CD4-positive, alpha-beta memory T cell (primary cell): Measurements from ENCODE around the gene C3orf52. TPM values are rescaled to one million over a fixed set of nuclear protein-coding genes. Genes with fewer than 3 reads are reported as not detected.
"Not testable (repeated sequence)": the region's sequence is repeated elsewhere in the genome, so short reads cannot be mapped to it uniquely, and the experiment has no call there.

Experiments
- CTCF ChIA-PET: fragments of 350-600 bp; sonication (Branson Sonifier 250); formaldehyde crosslinking; loops from one replicate; lab custom pipeline; 2021; ENCODE audit warnings: inconsistent platforms; ENCODE audit not compliant: partially characterized antibody; lab: Charles Lee
- POLR2A ChIA-PET: fragments of 350-600 bp; sonication (Branson Sonifier 250); formaldehyde crosslinking; loops from one replicate; lab custom pipeline; 2021; ENCODE audit not compliant: partially characterized antibody; lab: Charles Lee
- DNase-seq, 5 donors: peaks; one replicate each; pipeline versions ENCODE4 v3.0.0 to v3.0.0-alpha.2; 2020 to 2022; ENCODE audit warnings: mixed read lengths in 1 of 5
- H3K27ac ChIP-seq: one replicate; pipeline ENCODE4 v1.7.0; 2013; ENCODE audit warnings: low read depth, low read length
- H3K27me3 ChIP-seq: 2 replicates; pipeline ENCODE4 v1.7.0; 2013; ENCODE audit warnings: mild to moderate bottlenecking, low read length, moderate library complexity; ENCODE audit not compliant: insufficient read depth
- H3K36me3 ChIP-seq: 2 replicates; pipeline ENCODE4 v1.7.0; 2013; ENCODE audit warnings: mild to moderate bottlenecking, low read length, moderate library complexity; ENCODE audit not compliant: insufficient read depth
- H3K4me1 ChIP-seq: 2 replicates; pipeline ENCODE4 v1.7.0; 2013; ENCODE audit warnings: mild to moderate bottlenecking, low read length, moderate library complexity; ENCODE audit not compliant: insufficient read depth
- H3K4me3 ChIP-seq, 2 donors: one replicate each; pipeline ENCODE4 v1.7.0; 2013; ENCODE audit warnings: low read length in 2 of 2, mild to moderate bottlenecking in 1 of 2
- H3K9me3 ChIP-seq, 2 donors: one replicate each; pipeline ENCODE4 v1.7.0; 2013; ENCODE audit warnings: low read length in 2 of 2, control low read depth in 1 of 2; ENCODE audit not compliant: control insufficient read depth in 1 of 2
- H3K27ac Mint-ChIP-seq, 7 donors: one replicate each; pipeline ENCODE4 v1.8.0; 2020 to 2021; ENCODE audit warnings: mixed read lengths in 7 of 7, mild to moderate bottlenecking in 6 of 7, inconsistent platforms in 3 of 7, moderate library complexity in 3 of 7
- H3K27me3 Mint-ChIP-seq, 2 donors: one replicate each; pipeline ENCODE4 v1.8.0; 2020 to 2021; ENCODE audit warnings: mixed read lengths in 2 of 2
- H3K36me3 Mint-ChIP-seq, 2 donors: one replicate each; pipeline ENCODE4 v1.8.0; 2020 to 2021; ENCODE audit warnings: mixed read lengths in 2 of 2, inconsistent platforms in 1 of 2, mild to moderate bottlenecking in 1 of 2
- H3K4me1 Mint-ChIP-seq, 4 donors: one replicate each; pipeline ENCODE4 v1.8.0; 2020 to 2021; ENCODE audit warnings: mixed read lengths in 4 of 4, mild to moderate bottlenecking in 1 of 4
- H3K4me3 Mint-ChIP-seq, 8 donors: one replicate each; pipeline ENCODE4 v1.8.0; 2020 to 2021; ENCODE audit warnings: mixed read lengths in 8 of 8, mild to moderate bottlenecking in 7 of 8, moderate library complexity in 6 of 8, inconsistent platforms in 3 of 8
- H3K9me3 Mint-ChIP-seq, 8 donors: one replicate each; pipeline ENCODE4 v1.8.0; 2020 to 2021; ENCODE audit warnings: mixed read lengths in 8 of 8, mild to moderate bottlenecking in 5 of 8, inconsistent platforms in 3 of 8, moderate library complexity in 1 of 8
- intact Hi-C: fragments of 100-400 bp; cut with micrococcal nuclease; formaldehyde crosslinking; loops from one replicate; pipeline ENCODE4 v1.15.1; 2023
- polyA plus RNA-seq, 2 donors: library from polyadenylated mRNA; unstranded; fragments of 300-500 nt; fragmentation: Illumina TruSeq; gene quantifications; one replicate each; pipeline ENCODE4 v1.2.3, GENCODE V29; 2021
- total RNA-seq, 2 experiments: library from RNA; stranded (reverse); gene quantifications; one replicate each; pipeline ENCODE4 v1.2.3, GENCODE V29; 2021

C3orf52 gene
- total and polyA plus RNA-seq, 4 experiments from 2014 or later, result 0.47 to 2.3 (median 2.0) TPM

- Mint-ChIP-seq H3K36me3 (peaks cover 0 to 12% of the 10 kb centered on the region in 2 donors), H3K27ac (peak overlapping the region; percentile 89 to 97 (median 93)), H3K4me1 (peaks cover 28 to 60% (median 40%) of the 10 kb centered on the region in 4 donors), H3K4me3 (peak overlapping the region; percentile 80 to 93 (median 86)), H3K9me3 (peaks cover 2 to 20% (median 12%) of the 10 kb centered on the region in 8 donors)
- DNase-seq, result peak; percentile 73 to 90 (median 82)
- H3K9me3 ChIP-seq, H3K36me3 ChIP-seq, H3K27me3 Mint-ChIP-seq, H3K27me3 ChIP-seq: not testable (repeated sequence)
- H3K4me1 ChIP-seq, result peaks cover 35% of the 10 kb centered on the region
- intact Hi-C loops, result loop anchor here (1.0 to 10.0 kb wide), 3 partner anchors 29 to 922 kb away; partner anchors contain the start of genes ABHD10 and GTPBP8
- H3K27ac ChIP-seq, result peak overlapping the region; percentile 45
- peak overlapping the region in 1 of 2 donors; percentile 37 for H3K4me3 ChIP-seq
- POLR2A ChIA-PET, result interaction anchor here (0.6 to 1.7 kb wide), 12 partner anchors 12 to 489 kb away, joined by 3 to 6 read pairs (median 4); partner anchors contain the start of genes ABHD10, ATG3, GCSAM and SLC35A5
- CTCF ChIA-PET, result interaction anchor here (1.0 to 1.9 kb wide), 10 partner anchors 12 to 212 kb away, joined by 3 to 5 read pairs (median 3); partner anchors contain the start of gene ABHD10
Observed at GRCh38 chr3:112072387-112073060, 13.7 kb upstream of the C3orf52 start.

- Histone ChIP-seq H3K27ac (no peak overlapping the region), H3K9me3 (no peaks in the 10 kb centered on the region), H3K4me3 (no peak overlapping the region), H3K27me3 (no peaks in the 10 kb centered on the region), H3K4me1 (peaks cover 35% of the 10 kb centered on the region), H3K36me3 (no peaks in the 10 kb centered on the region)
- CTCF ChIA-PET, result no interaction called here
- Mint-ChIP-seq H3K4me3 (peak overlapping the region in 3 of 8 donors; percentile 22 to 38 (median 36)), H3K27ac (peak overlapping the region in 5 of 7 donors; percentile 23 to 88 (median 42)), H3K4me1 (peaks cover 28 to 60% (median 40%) of the 10 kb centered on the region in 4 donors), H3K27me3 (no peaks in the 10 kb centered on the region), H3K9me3 (peaks cover 2 to 16% (median 7%) of the 10 kb centered on the region in 8 donors), H3K36me3 (peaks cover 0 to 11% of the 10 kb centered on the region in 2 donors)
- POLR2A ChIA-PET, result no interaction called here
- no peak for DNase-seq
- intact Hi-C loops, result loop anchor here (2.0 to 10.0 kb wide), 3 partner anchors 53 to 921 kb away; partner anchors contain the start of genes ABHD10 and GTPBP8
Observed at GRCh38 chr3:112074006-112074405, 12.2 kb upstream of the C3orf52 start.

- Mint-ChIP-seq H3K27me3 (no peaks in the 10 kb centered on the region), H3K36me3 (peaks cover 0 to 8% of the 10 kb centered on the region in 2 donors), H3K9me3 (peaks cover 2 to 7% (median 4%) of the 10 kb centered on the region in 8 donors), H3K4me1 (peaks cover 28 to 60% (median 40%) of the 10 kb centered on the region in 4 donors), H3K27ac (peak overlapping the region; percentile 65 to 93 (median 83)), H3K4me3 (peak overlapping the region; percentile 37 to 82 (median 72))
- no peaks in the 10 kb centered on the region for H3K9me3 ChIP-seq
- H3K36me3 ChIP-seq, result no peaks in the 10 kb centered on the region
- peaks cover 35% of the 10 kb centered on the region for H3K4me1 ChIP-seq
- no peaks in the 10 kb centered on the region for H3K27me3 ChIP-seq
- intact Hi-C loops, result loop anchor here (1.0 to 10.0 kb wide), 5 partner anchors 11 to 920 kb away; partner anchors contain the start of genes ABHD10, C3orf52 and GTPBP8
- H3K4me3 ChIP-seq, result no peak overlapping the region
- DNase-seq, result peak; percentile 38 to 68 (median 61)
- CTCF ChIA-PET, result no interaction called here
- POLR2A ChIA-PET, result interaction anchor here (0.9 to 1.0 kb wide), 2 partner anchors 13 to 528 kb away, joined by 3 read pairs; no protein-coding TSS in a partner anchor
- peak overlapping the region; percentile 21 for H3K27ac ChIP-seq
Observed at GRCh38 chr3:112074616-112075497, 11.3 kb upstream of the C3orf52 start.

GRCh38 chr3:112078125-112079083 lies 7.8 kb upstream of the C3orf52 start:
- Mint-ChIP-seq H3K4me3 (no peak overlapping the region), H3K27ac (no peak overlapping the region), H3K27me3 (no peaks in the 10 kb centered on the region), H3K36me3 (no peaks in the 10 kb centered on the region), H3K4me1 (peaks cover 11 to 38% (median 18%) of the 10 kb centered on the region in 4 donors), H3K9me3 (no peaks in the 10 kb centered on the region)
- Histone ChIP-seq H3K9me3 (no peaks in the 10 kb centered on the region), H3K4me1 (peaks cover 27% of the 10 kb centered on the region), H3K27me3 (no peaks in the 10 kb centered on the region), H3K4me3 (no peak overlapping the region), H3K27ac (no peak overlapping the region), H3K36me3 (no peaks in the 10 kb centered on the region)
- CTCF ChIA-PET, result interaction anchor here (0.6 to 2.6 kb wide), 2 partner anchors 35 to 110 kb away, joined by 4 to 12 read pairs; no protein-coding TSS in a partner anchor
- no peak for DNase-seq
- intact Hi-C loops, result loop anchor here (10.0 kb wide), 2 partner anchors 104 to 916 kb away; partner anchors contain the start of genes ABHD10 and GTPBP8
- POLR2A ChIA-PET, result interaction anchor here (0.7 kb wide), 1 partner anchor 99 kb away, joined by 4 read pairs; no protein-coding TSS in a partner anchor

GRCh38 chr3:112083239-112083638 lies 3.0 kb upstream of the C3orf52 start:
- no peaks in the 10 kb centered on the region for H3K9me3 ChIP-seq
- peaks cover 17% of the 10 kb centered on the region for H3K4me1 ChIP-seq
- H3K27me3 Mint-ChIP-seq, result no peaks in the 10 kb centered on the region
- POLR2A ChIA-PET, result no interaction called here
- no peaks in the 10 kb centered on the region for H3K27me3 ChIP-seq
- no peaks in the 10 kb centered on the region for H3K36me3 Mint-ChIP-seq
- H3K9me3 Mint-ChIP-seq, result no peaks in the 10 kb centered on the region
- no peak overlapping the region for H3K27ac Mint-ChIP-seq
- H3K4me1 Mint-ChIP-seq, result peaks cover 10 to 26% (median 18%) of the 10 kb centered on the region in 4 donors
- no peaks in the 10 kb centered on the region for H3K36me3 ChIP-seq
- H3K4me3 Mint-ChIP-seq, result no peak overlapping the region
- CTCF ChIA-PET, result no interaction called here
- H3K4me3 ChIP-seq, result no peak overlapping the region
- no peak for DNase-seq
- intact Hi-C loops, result no loop called here
- no peak overlapping the region for H3K27ac ChIP-seq
